Loucy (cell line): ENCODE data around the gene MEGF6.
A peak's percentile ranks its signal among the peaks of the same experiment; 100 is the strongest.

Experiments used
- EZH2phosphoT487 ChIP-seq: fragments of 200-600 bp; IDR thresholded peaks from 2 replicates; pipeline ENCODE4 v1.6.1; 2018; ENCODE audit warnings: antibody characterized with exemption, mild to moderate bottlenecking, moderate library complexity, borderline replicate concordance
- TF ChIP-seq, protein P1 (sequence below): fragments of 200-600 bp; sonication (generic); conservative IDR thresholded peaks from 2 replicates; pipeline ENCODE4 v1.5.1; 2014; ENCODE audit warnings: mild to moderate bottlenecking, antibody characterized with exemption, low read length

- TF ChIP-seq EZH2phosphoT487 = no peak
- TF ChIP-seq, protein P1, sequence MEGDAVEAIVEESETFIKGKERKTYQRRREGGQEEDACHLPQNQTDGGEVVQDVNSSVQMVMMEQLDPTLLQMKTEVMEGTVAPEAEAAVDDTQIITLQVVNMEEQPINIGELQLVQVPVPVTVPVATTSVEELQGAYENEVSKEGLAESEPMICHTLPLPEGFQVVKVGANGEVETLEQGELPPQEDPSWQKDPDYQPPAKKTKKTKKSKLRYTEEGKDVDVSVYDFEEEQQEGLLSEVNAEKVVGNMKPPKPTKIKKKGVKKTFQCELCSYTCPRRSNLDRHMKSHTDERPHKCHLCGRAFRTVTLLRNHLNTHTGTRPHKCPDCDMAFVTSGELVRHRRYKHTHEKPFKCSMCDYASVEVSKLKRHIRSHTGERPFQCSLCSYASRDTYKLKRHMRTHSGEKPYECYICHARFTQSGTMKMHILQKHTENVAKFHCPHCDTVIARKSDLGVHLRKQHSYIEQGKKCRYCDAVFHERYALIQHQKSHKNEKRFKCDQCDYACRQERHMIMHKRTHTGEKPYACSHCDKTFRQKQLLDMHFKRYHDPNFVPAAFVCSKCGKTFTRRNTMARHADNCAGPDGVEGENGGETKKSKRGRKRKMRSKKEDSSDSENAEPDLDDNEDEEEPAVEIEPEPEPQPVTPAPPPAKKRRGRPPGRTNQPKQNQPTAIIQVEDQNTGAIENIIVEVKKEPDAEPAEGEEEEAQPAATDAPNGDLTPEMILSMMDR = 0 out of 2 replicates have a peak, but pooled peaks have one; percentile 15
Measured at GRCh38 chr1:3610527-3611169, 660 bp downstream of the MEGF6 start.
